Cardiac septum (tissue), 1 donor: ENCODE results near the gene RFX8. TPM values are rescaled to one million over a fixed set of nuclear protein-coding genes. Genes with fewer than 3 reads are reported as not detected.

Experiments
- DNase-seq: peaks from one replicate; pipeline ENCODE4 v3.0.0-alpha.2; 2020; ENCODE audit warnings: low spot score
- intact Hi-C: fragments of 100-400 bp; cut with DNase I; formaldehyde crosslinking; loops from one replicate; pipeline ENCODE4 v1.14.0; 2022
- total RNA-seq: library from RNA; stranded (reverse); fragmentation: NEBNext Ultra II Directional; extraction: Animal tissue kit (Norgen Biotek cat#: 25700); gene quantifications from one replicate; pipeline ENCODE4 v1.2.1, GENCODE V29; 2021
- donor health status: DM: no; HTN: no; CAD: no.

Gene RFX8
- total RNA-seq, 1 donor from 2014 or later, result not detected

DNA sequence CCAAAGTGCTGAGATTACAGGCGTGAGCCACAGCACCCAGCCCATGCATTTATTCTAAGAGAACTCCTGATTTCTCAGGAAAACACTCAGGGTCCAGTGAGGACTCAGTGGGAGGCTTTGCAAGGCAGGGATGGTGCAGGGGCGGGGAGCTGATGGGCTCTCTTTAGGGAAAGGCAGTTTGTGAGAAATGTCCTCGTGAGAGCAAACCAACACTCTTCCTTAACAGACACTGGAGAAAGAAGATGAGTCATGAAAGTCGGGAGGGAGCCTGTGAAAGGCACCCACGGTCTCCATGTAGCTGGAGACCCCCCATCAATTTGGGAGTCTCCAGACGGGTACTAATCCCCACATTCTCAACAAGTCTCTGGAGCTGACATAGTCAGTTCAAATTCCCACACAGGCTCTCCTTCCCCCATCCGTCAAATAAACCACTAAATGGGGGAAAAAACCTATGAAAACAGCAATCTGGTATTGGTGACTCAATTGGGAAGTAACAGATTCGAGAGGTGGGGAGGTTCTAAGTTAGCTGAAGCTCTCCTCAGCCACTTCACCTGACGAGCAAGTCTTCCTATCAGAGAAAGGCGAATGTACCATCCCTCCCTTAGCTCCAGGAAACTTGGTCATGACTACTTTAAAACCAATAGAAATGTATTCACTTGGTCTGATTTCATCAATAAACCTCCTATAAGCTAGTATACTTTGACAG lies 76.6 kb downstream of the RFX8 start:
- intact Hi-C loops, result no loop called here
- no peak for DNase-seq

DNA sequence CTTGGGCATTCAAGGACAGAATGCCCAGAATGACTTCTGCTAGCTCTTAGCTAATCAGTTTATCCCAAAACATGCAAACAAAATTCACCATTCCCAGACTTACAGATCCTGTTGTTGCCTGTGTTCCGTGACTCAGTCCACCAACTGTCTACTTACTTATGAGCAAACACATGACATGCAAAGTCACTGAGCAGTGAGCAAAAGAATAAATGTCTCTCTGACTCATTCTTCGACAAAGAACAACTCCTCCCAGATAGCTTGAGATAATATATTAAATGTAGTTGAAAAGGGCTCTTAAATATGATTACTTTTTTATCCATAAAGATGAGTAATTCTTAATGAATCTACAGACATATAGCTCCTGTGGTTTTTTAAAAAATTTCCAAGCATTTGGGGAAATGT lies 78.6 kb downstream of the RFX8 start:
- intact Hi-C loops, result no loop called here
- DNase-seq, result no peak

GRCh38 chr2:101395545-101396315 lies 79.2 kb downstream of the RFX8 start:
- intact Hi-C loops, result no loop called here
- DNase-seq, result no peak

DNA sequence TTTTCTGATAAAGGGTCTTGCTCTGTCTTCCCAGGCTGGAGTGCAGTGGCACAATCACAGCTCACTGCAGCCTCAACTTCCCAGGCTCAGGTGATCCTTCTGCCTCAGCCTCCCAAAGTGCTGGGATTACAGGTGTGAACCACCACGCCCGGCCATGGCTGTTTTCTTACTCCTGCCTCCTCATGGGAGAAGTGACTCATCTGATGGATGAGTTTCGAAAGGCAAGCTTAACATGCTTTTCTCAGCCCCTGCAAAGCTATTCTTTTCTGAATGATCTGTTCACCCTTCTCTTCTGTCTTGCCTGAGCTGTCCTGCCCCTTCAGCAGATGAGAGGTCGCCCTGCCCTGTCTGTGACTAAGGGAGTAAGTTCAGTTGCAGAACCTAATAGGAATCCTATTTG lies 86.7 kb downstream of the RFX8 start:
- DNase-seq, result no peak
- intact Hi-C loops, result no loop called here

GRCh38 chr2:101387151-101387834 lies 87.6 kb downstream of the RFX8 start, which contains the start of gene CREG2:
Gene CREG2, minus strand, starts transcription at chr2:101387503. Its CDS starts 46 bp downstream, at chr2:101387457.
- peak; percentile 80 for DNase-seq
- intact Hi-C loops, result no loop called here

DNA sequence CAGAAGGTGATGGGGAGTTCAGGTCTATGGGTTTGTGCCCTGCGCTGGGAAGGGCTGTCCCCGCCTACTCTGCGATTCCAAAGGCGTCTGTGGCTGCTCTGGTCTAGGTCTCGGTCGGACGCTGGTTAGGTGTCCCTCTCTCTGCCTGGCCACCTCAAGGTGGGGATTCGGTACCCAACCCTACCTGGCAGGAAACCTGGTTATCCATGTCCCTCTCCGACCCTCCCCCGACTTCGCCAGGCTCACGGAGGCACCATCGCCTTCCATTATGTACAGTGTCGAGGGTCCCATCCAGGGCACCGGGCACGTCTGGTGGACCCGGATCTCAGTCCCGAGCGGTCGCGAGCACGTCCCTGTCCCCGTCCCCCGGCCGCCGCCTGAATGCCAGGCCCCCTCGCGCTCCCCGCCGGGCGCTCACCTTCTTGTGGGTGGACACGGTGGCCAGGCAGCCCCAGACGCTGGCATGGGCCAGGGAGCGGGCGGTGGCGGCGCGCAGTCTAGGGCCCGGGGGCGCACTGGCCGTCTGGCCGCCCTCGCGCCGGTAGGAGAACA lies 88.2 kb downstream of the RFX8 start:
- intact Hi-C loops, result no loop called here
- DNase-seq, result no peak

GRCh38 chr2:101383016-101383541 lies 91.8 kb downstream of the RFX8 start:
- DNase-seq, result no peak
- intact Hi-C loops, result no loop called here

DNA sequence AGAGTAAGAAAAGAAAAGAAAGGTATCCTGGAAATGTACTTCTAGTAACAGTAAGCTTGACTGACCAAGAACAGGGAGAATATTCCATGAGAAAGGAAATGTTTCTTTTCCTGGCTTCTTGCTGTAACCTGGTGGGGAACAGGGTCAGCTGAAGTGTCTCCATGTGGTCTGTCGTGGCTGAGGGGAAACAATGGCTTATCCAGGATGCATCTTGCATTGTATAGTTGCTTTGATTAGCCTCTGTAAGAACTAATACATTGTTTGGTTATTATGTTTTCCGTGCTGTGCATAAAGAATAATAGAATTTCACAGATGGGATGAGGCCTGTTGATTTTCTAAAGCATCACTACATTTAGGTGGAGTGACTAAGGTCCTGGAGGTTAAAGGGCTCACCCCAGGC lies 92.5 kb downstream of the RFX8 start:
- intact Hi-C loops, result no loop called here
- DNase-seq, result no peak

DNA sequence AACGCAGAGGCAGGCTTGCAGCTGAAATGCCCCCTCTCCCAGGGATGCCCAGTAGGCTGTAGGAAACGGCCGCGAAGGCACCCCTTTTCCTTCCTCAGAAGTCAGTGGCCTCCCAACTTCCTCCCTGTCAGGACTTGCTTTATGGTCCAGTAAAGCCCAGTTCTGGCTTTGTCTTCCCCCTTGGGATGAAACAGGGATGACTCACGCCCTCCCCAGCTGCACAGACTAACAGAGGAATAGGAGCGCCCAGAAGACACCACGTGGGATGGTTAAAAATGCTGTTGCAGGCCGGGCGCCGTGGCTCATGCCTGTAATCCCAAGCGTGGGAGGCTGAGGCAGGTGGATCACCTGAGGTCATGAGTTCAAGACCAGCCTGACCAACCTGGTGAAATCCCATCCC lies 94.5 kb downstream of the RFX8 start:
- peak; percentile 79 for DNase-seq
- intact Hi-C loops, result no loop called here

DNA sequence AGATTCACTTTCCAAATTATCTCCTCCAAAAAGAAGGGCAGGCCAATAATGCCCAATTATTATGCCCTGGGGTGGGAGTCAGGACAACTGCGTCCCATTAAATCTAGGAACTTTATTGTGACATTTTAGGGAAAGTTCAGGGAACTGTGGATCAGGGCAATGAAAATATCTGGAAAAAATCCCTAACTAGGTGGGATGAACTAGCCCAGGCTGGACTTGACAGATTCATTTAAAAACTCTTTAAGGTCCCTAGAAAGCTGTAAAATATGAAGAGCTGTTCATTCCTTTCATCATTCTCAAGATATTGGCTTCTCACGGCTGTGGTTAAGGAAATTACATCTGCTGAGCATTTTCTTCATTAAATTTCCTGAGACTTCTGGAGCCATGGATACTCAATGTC lies 95.8 kb downstream of the RFX8 start:
- intact Hi-C loops, result no loop called here
- no peak for DNase-seq

DNA sequence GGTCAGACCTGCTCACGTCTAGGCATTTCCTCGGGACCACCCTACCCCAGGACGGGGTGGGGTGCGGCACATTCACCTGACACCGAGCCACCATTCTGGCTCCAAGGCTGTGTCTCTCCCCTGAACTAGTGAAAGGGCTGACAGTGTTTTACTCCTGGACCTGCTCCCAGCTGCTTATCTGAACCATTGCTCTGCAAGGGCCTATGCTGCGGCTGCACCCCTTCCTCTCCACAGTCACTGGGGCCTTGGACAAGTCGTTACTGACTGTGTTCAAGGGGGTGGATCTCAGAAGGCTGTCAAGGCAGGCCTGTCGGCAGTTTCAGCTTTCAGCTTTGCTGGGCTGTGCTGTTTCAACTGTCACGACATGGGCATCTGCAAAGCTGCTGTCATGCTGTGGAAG lies 99.3 kb downstream of the RFX8 start:
- DNase-seq, result no peak
- intact Hi-C loops, result no loop called here

DNA sequence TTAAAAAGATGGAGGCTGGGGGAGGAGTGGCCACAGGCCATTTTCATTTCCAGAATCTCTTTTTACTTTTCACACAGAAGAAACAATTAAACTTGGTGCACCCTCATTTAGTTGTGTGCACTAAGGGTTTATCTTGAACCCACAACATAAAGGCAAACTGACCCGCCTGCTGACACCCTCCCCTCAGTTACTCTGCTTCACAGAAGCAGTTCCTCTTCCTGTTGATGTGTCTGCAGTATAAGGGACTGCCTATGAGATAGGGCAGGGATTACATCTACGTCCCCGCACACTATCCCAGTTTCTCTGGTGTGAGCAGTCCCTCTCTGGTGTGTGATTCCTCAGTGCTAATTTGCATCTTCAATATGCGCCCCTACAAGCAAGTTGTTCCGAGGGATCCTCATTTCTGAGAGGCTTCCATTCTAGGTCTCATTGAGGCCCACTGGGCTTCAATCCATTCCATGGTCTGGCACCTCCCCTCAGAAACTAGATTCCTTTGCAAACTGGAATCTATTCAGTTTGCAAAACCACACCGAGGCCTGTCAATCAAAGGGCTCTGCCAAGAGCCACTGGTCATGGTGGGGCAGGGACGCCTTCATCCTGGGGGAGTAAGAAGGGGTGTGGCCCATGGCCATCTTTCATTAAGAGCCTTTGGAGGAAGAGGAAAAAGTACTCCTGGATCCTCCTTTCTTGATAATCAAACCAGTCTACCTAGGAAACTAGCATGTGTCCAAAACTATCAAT lies 99.9 kb downstream of the RFX8 start:
- intact Hi-C loops, result no loop called here
- no peak for DNase-seq

- intact Hi-C loops, result no loop called here
- DNase-seq, result no peak
Observed at GRCh38 chr2:101372792-101373191, 102.1 kb downstream of the RFX8 start.

GRCh38 chr2:101371636-101372035 lies 103.3 kb downstream of the RFX8 start:
- intact Hi-C loops, result no loop called here
- no peak for DNase-seq

GRCh38 chr2:101369100-101369499 lies 105.8 kb downstream of the RFX8 start:
- intact Hi-C loops, result no loop called here
- no peak for DNase-seq

- DNase-seq, result no peak
- intact Hi-C loops, result no loop called here
Observed at GRCh38 chr2:101368376-101368775, 106.5 kb downstream of the RFX8 start.

DNA sequence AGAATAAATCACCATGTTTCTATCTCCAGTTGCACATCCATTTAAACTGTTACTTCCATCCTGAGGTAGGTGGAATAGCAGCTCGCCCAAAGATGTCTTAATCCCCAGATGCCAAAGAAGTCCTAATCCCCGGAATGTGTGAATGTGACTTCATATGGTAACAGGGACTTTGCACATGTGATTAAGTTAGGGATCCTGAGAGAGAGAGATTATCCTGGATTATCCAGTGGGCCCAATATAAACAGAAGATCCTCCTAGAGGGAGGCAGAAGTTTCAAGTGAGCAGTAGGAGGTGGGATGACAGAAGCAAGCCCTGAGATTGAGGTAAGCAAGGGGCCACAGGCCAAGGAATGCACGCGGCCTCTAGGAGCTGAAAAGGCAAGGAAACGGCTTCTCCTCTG lies 107.4 kb downstream of the RFX8 start:
- no peak for DNase-seq

DNA sequence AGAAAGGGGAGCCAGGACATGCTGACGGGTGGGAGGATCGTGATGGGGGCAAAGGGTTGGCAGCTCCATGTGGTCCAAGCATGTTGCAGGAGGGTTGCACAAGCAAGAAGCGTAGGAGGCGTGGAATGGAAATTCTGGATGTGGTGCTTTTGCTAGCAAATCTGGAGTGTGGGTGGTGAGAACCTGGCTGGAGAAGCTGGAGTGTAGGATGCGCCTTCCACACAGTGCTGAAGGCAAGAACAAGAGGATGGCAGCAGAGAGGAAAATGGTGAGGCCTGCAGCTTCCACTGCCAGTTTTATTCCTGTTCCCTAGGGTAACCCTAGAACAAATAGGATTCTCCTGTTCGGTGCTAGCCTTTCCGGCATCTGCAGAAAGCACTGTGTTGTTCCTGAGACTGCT lies 110.0 kb downstream of the RFX8 start:
- intact Hi-C loops, result no loop called here
- DNase-seq, result no peak

More for the DNA sequence above, 107.4 kb downstream of the RFX8 start:
- intact Hi-C loops, result no loop called here

DNA sequence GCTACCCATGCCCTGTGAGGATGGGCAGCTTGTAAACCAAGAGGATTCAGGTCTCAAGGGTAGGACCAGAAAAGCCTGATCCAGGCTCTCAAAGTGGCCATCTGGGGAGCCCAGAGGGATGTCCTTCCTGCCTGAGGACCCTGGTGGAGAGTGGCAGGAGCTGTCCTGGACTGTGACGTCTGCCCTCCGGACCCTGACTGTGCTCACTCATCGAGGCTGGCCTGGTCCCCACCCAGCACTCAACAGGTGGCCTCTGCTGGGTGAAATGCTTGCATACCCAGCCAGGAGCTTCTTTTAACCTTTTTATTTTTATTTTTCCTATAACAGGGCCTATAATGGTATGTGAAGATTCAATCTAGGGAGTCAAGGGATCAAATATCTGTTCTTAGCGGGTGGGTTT lies 112.1 kb downstream of the RFX8 start:
- intact Hi-C loops, result no loop called here
- DNase-seq, result no peak
